ENCODE results near the gene GPR108.

The GPR108 gene

GRCh38 chr19:6686628-6686975 is 50.8 kb downstream of the GPR108 start:
- Histone ChIP-seq H3K4me3 (IDR thresholded peaks at IDR 0.05; ENCODE audit: insufficient read depth, low read depth, low read length) (no peak overlapping the region), H3K4me1 (ENCODE audit: low read depth, poor library complexity, severe bottlenecking) (no peaks in the 10 kb centered on the region), H3K27ac (no peak overlapping the region), H3K36me3 (ENCODE audit: insufficient read depth) (no peaks in the 10 kb centered on the region), H3K4me2 (no peak overlapping the region), H2AFZ (ENCODE audit: low read depth) (no peak overlapping the region), H4K20me1 (ENCODE audit: insufficient read depth) (no peaks in the 10 kb centered on the region), H3K27me3 (ENCODE audit: insufficient read depth, low read depth) (no peaks in the 10 kb centered on the region; the same call in 1 of the 2 replicates), H3K9ac (no peak overlapping the region), H3K79me2 (ENCODE audit: insufficient read depth, low read depth) (no peaks in the 10 kb centered on the region)
- no peak for TF ChIP-seq CTCF (conservative IDR thresholded peaks at IDR 0.05; ENCODE audit: low read depth, low read length)

GRCh38 chr19:6685962-6686627 is 51.3 kb downstream of the GPR108 start:
- no peak overlapping the region for H3K4me3 ChIP-seq (IDR thresholded peaks at IDR 0.05; ENCODE audit: insufficient read depth, low read depth, low read length)
- no peaks in the 10 kb centered on the region; the same call in 1 of the 2 replicates for H3K27me3 ChIP-seq (ENCODE audit: insufficient read depth, low read depth)
- H4K20me1 ChIP-seq (ENCODE audit: insufficient read depth): no peaks in the 10 kb centered on the region

GRCh38 chr19:6685482-6685881 is 51.9 kb downstream of the GPR108 start:
- Histone ChIP-seq H2AFZ (ENCODE audit: low read depth) (no peak overlapping the region), H3K79me2 (ENCODE audit: insufficient read depth, low read depth) (no peaks in the 10 kb centered on the region), H3K27ac (no peak overlapping the region), H3K4me2 (no peak overlapping the region), H3K4me1 (ENCODE audit: low read depth, poor library complexity, severe bottlenecking) (no peaks in the 10 kb centered on the region), H4K20me1 (ENCODE audit: insufficient read depth) (no peaks in the 10 kb centered on the region), H3K27me3 (ENCODE audit: insufficient read depth, low read depth) (no peaks in the 10 kb centered on the region; the same call in 1 of the 2 replicates), H3K9ac (no peak overlapping the region), H3K36me3 (ENCODE audit: insufficient read depth) (no peaks in the 10 kb centered on the region), H3K4me3 (IDR thresholded peaks at IDR 0.05; ENCODE audit: insufficient read depth, low read depth, low read length) (no peak overlapping the region)
- no peak for TF ChIP-seq CTCF (conservative IDR thresholded peaks at IDR 0.05; ENCODE audit: low read depth, low read length)

More at GRCh38 chr19:6685962-6686627, 51.3 kb downstream of the GPR108 start:
- Histone ChIP-seq H3K36me3 (ENCODE audit: insufficient read depth) (no peaks in the 10 kb centered on the region), H3K79me2 (ENCODE audit: insufficient read depth, low read depth) (no peaks in the 10 kb centered on the region), H3K4me1 (ENCODE audit: low read depth, poor library complexity, severe bottlenecking) (no peaks in the 10 kb centered on the region), H3K27ac (no peak overlapping the region), H3K4me2 (no peak overlapping the region), H3K9ac (no peak overlapping the region), H2AFZ (ENCODE audit: low read depth) (no peak overlapping the region)
- no peak for TF ChIP-seq CTCF (conservative IDR thresholded peaks at IDR 0.05; ENCODE audit: low read depth, low read length)

GRCh38 chr19:6683971-6684370 is 53.4 kb downstream of the GPR108 start:
- TF ChIP-seq CTCF (conservative IDR thresholded peaks at IDR 0.05; ENCODE audit: low read depth, low read length): no peak
- H3K27ac ChIP-seq: no peak overlapping the region
- no peaks in the 10 kb centered on the region for H4K20me1 ChIP-seq (ENCODE audit: insufficient read depth)
- no peaks in the 10 kb centered on the region for H3K36me3 ChIP-seq (ENCODE audit: insufficient read depth)
- H3K27me3 ChIP-seq (ENCODE audit: insufficient read depth, low read depth): no peaks in the 10 kb centered on the region; the same call in 1 of the 2 replicates
- H3K4me3 ChIP-seq (IDR thresholded peaks at IDR 0.05; ENCODE audit: insufficient read depth, low read depth, low read length): no peak overlapping the region
- H2AFZ ChIP-seq (ENCODE audit: low read depth): no peak overlapping the region
- no peak overlapping the region for H3K9ac ChIP-seq
- no peaks in the 10 kb centered on the region for H3K79me2 ChIP-seq (ENCODE audit: insufficient read depth, low read depth)
- H3K4me1 ChIP-seq (ENCODE audit: low read depth, poor library complexity, severe bottlenecking): no peaks in the 10 kb centered on the region
- no peak overlapping the region for H3K4me2 ChIP-seq

All from KMS-11 (cell line).